Adrenal gland (tissue), 12 donors: ENCODE data around the gene ZNF688. TPM values are rescaled to one million over a fixed set of nuclear protein-coding genes. Genes with fewer than 3 reads are reported as not detected.

Source experiments
- DNase-seq, 7 donors: peaks; one replicate each; pipeline ENCODE4 v3.0.0-alpha.2; 2019 to 2020
- H3K27ac ChIP-seq, 5 donors: fragments of 200-600 bp; sonication (generic) in 4 of 5; 1 replicate in 3 of 5; 2 replicates in 2 of 5; pipeline versions ENCODE4 v1.5.1 to v1.8.0; 2016 to 2020; ENCODE audit warnings: mild to moderate bottlenecking in 1 of 5
- H3K27me3 ChIP-seq: fragments of 200-600 bp; 2 replicates; pipeline ENCODE4 v1.8.0; 2021
- H3K36me3 ChIP-seq, 2 donors: fragments of 200-600 bp; replicated peaks in 1 of 2; 1 replicate in 1 of 2; 2 replicates in 1 of 2; pipeline versions ENCODE4 v1.5.1 to v1.8.0; 2018 to 2022
- H3K4me1 ChIP-seq, 2 donors: fragments of 200-600 bp; replicated peaks in 1 of 2; 1 replicate in 1 of 2; 2 replicates in 1 of 2; pipeline versions ENCODE4 v1.5.1 to v1.8.0; 2018 to 2021
- H3K4me3 ChIP-seq, 4 donors: fragments of 200-600 bp; sonication (generic) in 3 of 4; one replicate each; pipeline ENCODE4 v1.5.1; 2016 to 2018
- H3K9me3 ChIP-seq, 3 donors: fragments of 200-600 bp; sonication (generic) in 1 of 3; replicated peaks in 1 of 3; 1 replicate in 2 of 3; 2 replicates in 1 of 3; pipeline versions ENCODE4 v1.5.1 to v1.8.0; 2016 to 2021
- CTCF ChIP-seq, 6 experiments: fragments of 450-650 bp in 4 of 6; fragments of 200-600 bp in 2 of 6; sonication (generic) in 1 of 6; IDR thresholded peaks; 1 replicate in 5 of 6; 2 replicates in 1 of 6; pipeline versions ENCODE4 v1.5.1 to v1.8.0; 2016 to 2021; ENCODE audit warnings: antibody characterized with exemption in 6 of 6, mild to moderate bottlenecking in 2 of 6, moderate library complexity in 1 of 6
- POLR2A ChIP-seq, 2 donors: fragments of 450-650 bp; IDR thresholded peaks; one replicate each; pipeline ENCODE4 v1.6.1; 2017; ENCODE audit warnings: antibody characterized with exemption in 2 of 2, mild to moderate bottlenecking in 2 of 2, moderate library complexity in 1 of 2
- WGBS, 4 donors: extraction: QIAGEN DNeasy Blood & Tissue Kit in 2 of 4; methylation state at CpG; one replicate each; pipeline versions ENCODE4 v1.1.5 to v1.1.7; 2013 to 2017; 5-methylcytosine and 5-hydroxymethylcytosine counted together
- intact Hi-C, 2 donors: fragments of 100-400 bp; cut with DNase I; formaldehyde crosslinking; loops; one replicate each; pipeline versions ENCODE4 v1.14.1 to v1.15.0; 2022 to 2023
- polyA plus RNA-seq, 3 donors: library from polyadenylated mRNA; stranded (reverse); fragments of 200-250 nt in 2 of 3; fragments of 350-450 nt in 1 of 3; fragmentation: Illumina TruSeq in 1 of 3; extraction: RNeasy Lipid Tissue Mini Kit (QIAGEN cat#74804) in 1 of 3; gene quantifications; one replicate each; pipeline ENCODE4 v1.2.3, GENCODE V29; 2013 to 2014
- total RNA-seq, 9 donors: library from RNA; depleted of rRNA in 4 of 9; stranded (reverse); fragments of >200 nt in 4 of 9; fragments of 120-200 nt in 1 of 9; fragmentation: NEBNext Ultra II Directional in 1 of 9; extraction: Animal tissue kit (Norgen Biotek cat#: 25700) in 1 of 9; gene quantifications; one replicate each; pipeline versions ENCODE4 v1.1.0 to v1.2.4, GENCODE V29; 2013 to 2023
- donor health status: healthy with polysubstance abuse.
- donor health status: Bipolar disorder and iron deficiency.
- donor health status: DM: yes; HTN: yes; CAD: no.
- donor health status: DM: no; HTN: no; CAD: no.
- donor health status: DM: no; HTN: no; CAD: no.
- donor health status: DM: yes; HTN: yes; CAD: no.

ZNF688 gene
- total and polyA plus RNA-seq, 12 donors, result 10.3 to 43.4 (median 18.2) TPM

- Histone ChIP-seq H3K27ac (no peak overlapping the region), H3K27me3 (no peaks in the 10 kb centered on the region), H3K4me3 (no peak overlapping the region), H3K9me3 (no peaks in the 10 kb centered on the region), H3K4me1 (peaks cover 17 to 21% of the 10 kb centered on the region in 2 donors), H3K36me3 (peaks cover 0 to 16% of the 10 kb centered on the region in 2 donors)
- 81 to 86% (median 84%) methylated on average over 13 of the region's 13 CpGs for WGBS, 4 donors
- DNase-seq, result no peak
- intact Hi-C loops, result no loop called here
- TF ChIP-seq POLR2A (IDR thresholded peaks at IDR 0.05) (no peak), CTCF (IDR thresholded peaks at IDR 0.05) (no peak)
Observed at GRCh38 chr16:30530163-30531037, 41.1 kb downstream of the ZNF688 start.

GRCh38 chr16:30528799-30529457, 42.6 kb downstream of the ZNF688 start:
- intact Hi-C loops, result loop anchor here (5.0 to 10.0 kb wide), 2 partner anchors 82 to 84 kb away; partner anchors contain the start of gene SEPHS2 (in 2 of the 2)
- TF ChIP-seq POLR2A (IDR thresholded peaks at IDR 0.05) (no peak), CTCF (IDR thresholded peaks at IDR 0.05) (no peak)
- no peak overlapping the region for H3K27ac ChIP-seq
- peaks cover 13 to 18% of the 10 kb centered on the region in 2 donors for H3K4me1 ChIP-seq
- no peaks in the 10 kb centered on the region for H3K9me3 ChIP-seq
- H3K36me3 ChIP-seq, result peaks cover 0 to 16% of the 10 kb centered on the region in 2 donors
- 33 to 76% (median 71%) methylated on average over 1 to 4 of the region's 4 CpGs for WGBS, 4 donors
- H3K4me3 ChIP-seq, result no peak overlapping the region
- no peaks in the 10 kb centered on the region for H3K27me3 ChIP-seq
- no peak for DNase-seq

- intact Hi-C loops, result loop anchor here (5.0 to 10.0 kb wide), 2 partner anchors 80 to 83 kb away; partner anchors contain the start of gene SEPHS2 (in 2 of the 2)
- Histone ChIP-seq H3K4me1 (peaks cover 7 to 13% of the 10 kb centered on the region in 2 donors), H3K4me3 (peak overlapping the region in 1 of 4 donors; percentile 86)
Observed at GRCh38 chr16:30527635-30528178, 43.8 kb downstream of the ZNF688 start.

More at GRCh38 chr16:30527635-30528178, 43.8 kb downstream of the ZNF688 start:
- no peaks in the 10 kb centered on the region for H3K27me3 ChIP-seq
- WGBS, 4 donors, result 13 to 16% (median 15%) methylated on average over 14 of the region's 14 CpGs
- TF ChIP-seq POLR2A (IDR thresholded peaks at IDR 0.05), result no peak
- TF ChIP-seq CTCF (IDR thresholded peaks at IDR 0.05), result peak in 1 of 6 experiments; percentile 5
- peak in 2 of 7 donors; percentile 41 to 65 for DNase-seq
- H3K9me3 ChIP-seq, result no peaks in the 10 kb centered on the region
- peaks cover 0 to 14% of the 10 kb centered on the region in 2 donors for H3K36me3 ChIP-seq
- H3K27ac ChIP-seq, result peak overlapping the region; percentile 54 to 98 (median 94)
